Measurements from ENCODE around the gene ARHGEF12.

Gene ARHGEF12

GRCh38 chr11:120381401-120381800 lies 45.2 kb downstream of the ARHGEF12 start:
- H3K36me3 ChIP-seq (ENCODE audit: insufficient read depth, insufficient read length, low read length) = no peaks in the 10 kb centered on the region
- no peak overlapping the region for H3K4me3 ChIP-seq (ENCODE audit: insufficient read length, low read depth)
- TF ChIP-seq ZNF274 (IDR thresholded peaks at IDR 0.05; ENCODE audit: low read depth, low read length) (no peak), YY1 (IDR thresholded peaks at IDR 0.05; ENCODE audit: insufficient read depth, insufficient read length) (no peak), SUZ12 (IDR thresholded peaks at IDR 0.05; ENCODE audit: extremely low read depth, insufficient read depth, insufficient read length) (no peak)
- no peak for DNase-seq (ENCODE audit: low read depth, low spot score)
- H3K9ac ChIP-seq (ENCODE audit: insufficient read length, low read depth) = no peak overlapping the region
- no peaks in the 10 kb centered on the region for H3K27me3 ChIP-seq (ENCODE audit: insufficient read depth, insufficient read length)
- H3K9me3 ChIP-seq (ENCODE audit: insufficient read depth, low read length) = peaks cover 21% of the 10 kb centered on the region
- no peaks in the 10 kb centered on the region for H3K4me1 ChIP-seq (ENCODE audit: insufficient read depth, insufficient read length)

GRCh38 chr11:120383518-120384155 lies 47.4 kb downstream of the ARHGEF12 start:
- Histone ChIP-seq H3K9ac (ENCODE audit: insufficient read length, low read depth) (no peak overlapping the region), H3K36me3 (ENCODE audit: insufficient read depth, insufficient read length, low read length) (no peaks in the 10 kb centered on the region), H3K27me3 (ENCODE audit: insufficient read depth, insufficient read length) (no peaks in the 10 kb centered on the region), H3K4me3 (ENCODE audit: insufficient read length, low read depth) (no peak overlapping the region), H3K9me3 (ENCODE audit: insufficient read depth, low read length) (peaks cover 5% of the 10 kb centered on the region), H3K4me1 (ENCODE audit: insufficient read depth, insufficient read length) (no peaks in the 10 kb centered on the region)
- TF ChIP-seq SUZ12 (IDR thresholded peaks at IDR 0.05; ENCODE audit: extremely low read depth, insufficient read depth, insufficient read length) (no peak), YY1 (IDR thresholded peaks at IDR 0.05; ENCODE audit: insufficient read depth, insufficient read length) (no peak), ZNF274 (IDR thresholded peaks at IDR 0.05; ENCODE audit: low read depth, low read length) (no peak)
- no peak for DNase-seq (ENCODE audit: low read depth, low spot score)

- no peaks in the 10 kb centered on the region for H3K36me3 ChIP-seq (ENCODE audit: insufficient read depth, insufficient read length, low read length)
- no peaks in the 10 kb centered on the region for H3K4me1 ChIP-seq (ENCODE audit: insufficient read depth, insufficient read length)
- TF ChIP-seq ZNF274 (IDR thresholded peaks at IDR 0.05; ENCODE audit: low read depth, low read length) = no peak
- no peak for TF ChIP-seq SUZ12 (IDR thresholded peaks at IDR 0.05; ENCODE audit: extremely low read depth, insufficient read depth, insufficient read length)
- no peak for TF ChIP-seq YY1 (IDR thresholded peaks at IDR 0.05; ENCODE audit: insufficient read depth, insufficient read length)
- no peaks in the 10 kb centered on the region for H3K27me3 ChIP-seq (ENCODE audit: insufficient read depth, insufficient read length)
- no peaks in the 10 kb centered on the region for H3K9me3 ChIP-seq (ENCODE audit: insufficient read depth, low read length)
- DNase-seq (ENCODE audit: low read depth, low spot score) = no peak
- H3K9ac ChIP-seq (ENCODE audit: insufficient read length, low read depth) = no peak overlapping the region
- H3K4me3 ChIP-seq (ENCODE audit: insufficient read length, low read depth) = no peak overlapping the region
Measured at GRCh38 chr11:120384476-120384875, 48.3 kb downstream of the ARHGEF12 start.

- no peaks in the 10 kb centered on the region for H3K36me3 ChIP-seq (ENCODE audit: insufficient read depth, insufficient read length, low read length)
- H3K4me1 ChIP-seq (ENCODE audit: insufficient read depth, insufficient read length) = no peaks in the 10 kb centered on the region
- no peak for DNase-seq (ENCODE audit: low read depth, low spot score)
- no peak overlapping the region for H3K9ac ChIP-seq (ENCODE audit: insufficient read length, low read depth)
- no peak overlapping the region for H3K4me3 ChIP-seq (ENCODE audit: insufficient read length, low read depth)
- H3K9me3 ChIP-seq (ENCODE audit: insufficient read depth, low read length) = no peaks in the 10 kb centered on the region
- no peaks in the 10 kb centered on the region for H3K27me3 ChIP-seq (ENCODE audit: insufficient read depth, insufficient read length)
- no peak for TF ChIP-seq YY1 (IDR thresholded peaks at IDR 0.05; ENCODE audit: insufficient read depth, insufficient read length)
- TF ChIP-seq ZNF274 (IDR thresholded peaks at IDR 0.05; ENCODE audit: low read depth, low read length) = no peak
- no peak for TF ChIP-seq SUZ12 (IDR thresholded peaks at IDR 0.05; ENCODE audit: extremely low read depth, insufficient read depth, insufficient read length)
Measured at GRCh38 chr11:120385110-120385509, 48.9 kb downstream of the ARHGEF12 start.

- Histone ChIP-seq H3K9ac (ENCODE audit: insufficient read length, low read depth) (no peak overlapping the region), H3K9me3 (ENCODE audit: insufficient read depth, low read length) (no peaks in the 10 kb centered on the region), H3K4me1 (ENCODE audit: insufficient read depth, insufficient read length) (no peaks in the 10 kb centered on the region), H3K27me3 (ENCODE audit: insufficient read depth, insufficient read length) (no peaks in the 10 kb centered on the region), H3K4me3 (ENCODE audit: insufficient read length, low read depth) (no peak overlapping the region), H3K36me3 (ENCODE audit: insufficient read depth, insufficient read length, low read length) (no peaks in the 10 kb centered on the region)
- TF ChIP-seq ZNF274 (IDR thresholded peaks at IDR 0.05; ENCODE audit: low read depth, low read length) = no peak
- no peak for TF ChIP-seq SUZ12 (IDR thresholded peaks at IDR 0.05; ENCODE audit: extremely low read depth, insufficient read depth, insufficient read length)
- TF ChIP-seq YY1 (IDR thresholded peaks at IDR 0.05; ENCODE audit: insufficient read depth, insufficient read length) = no peak
- no peak for DNase-seq (ENCODE audit: low read depth, low spot score)
Measured at GRCh38 chr11:120385655-120386054, 49.4 kb downstream of the ARHGEF12 start.

GRCh38 chr11:120386318-120386717 lies 50.1 kb downstream of the ARHGEF12 start:
- no peaks in the 10 kb centered on the region for H3K4me1 ChIP-seq (ENCODE audit: insufficient read depth, insufficient read length)
- no peaks in the 10 kb centered on the region for H3K27me3 ChIP-seq (ENCODE audit: insufficient read depth, insufficient read length)
- TF ChIP-seq ZNF274 (IDR thresholded peaks at IDR 0.05; ENCODE audit: low read depth, low read length) = no peak
- TF ChIP-seq SUZ12 (IDR thresholded peaks at IDR 0.05; ENCODE audit: extremely low read depth, insufficient read depth, insufficient read length) = no peak
- TF ChIP-seq YY1 (IDR thresholded peaks at IDR 0.05; ENCODE audit: insufficient read depth, insufficient read length) = no peak
- no peak overlapping the region for H3K4me3 ChIP-seq (ENCODE audit: insufficient read length, low read depth)
- H3K36me3 ChIP-seq (ENCODE audit: insufficient read depth, insufficient read length, low read length) = no peaks in the 10 kb centered on the region
- no peaks in the 10 kb centered on the region for H3K9me3 ChIP-seq (ENCODE audit: insufficient read depth, low read length)
- H3K9ac ChIP-seq (ENCODE audit: insufficient read length, low read depth) = no peak overlapping the region
- DNase-seq (ENCODE audit: low read depth, low spot score) = no peak

- Histone ChIP-seq H3K9me3 (ENCODE audit: insufficient read depth, low read length) (no peaks in the 10 kb centered on the region), H3K9ac (ENCODE audit: insufficient read length, low read depth) (no peak overlapping the region), H3K36me3 (ENCODE audit: insufficient read depth, insufficient read length, low read length) (no peaks in the 10 kb centered on the region), H3K27me3 (ENCODE audit: insufficient read depth, insufficient read length) (no peaks in the 10 kb centered on the region), H3K4me1 (ENCODE audit: insufficient read depth, insufficient read length) (no peaks in the 10 kb centered on the region), H3K4me3 (ENCODE audit: insufficient read length, low read depth) (no peak overlapping the region)
- TF ChIP-seq YY1 (IDR thresholded peaks at IDR 0.05; ENCODE audit: insufficient read depth, insufficient read length) (no peak), SUZ12 (IDR thresholded peaks at IDR 0.05; ENCODE audit: extremely low read depth, insufficient read depth, insufficient read length) (no peak), ZNF274 (IDR thresholded peaks at IDR 0.05; ENCODE audit: low read depth, low read length) (no peak)
- no peak for DNase-seq (ENCODE audit: low read depth, low spot score)
Measured at GRCh38 chr11:120386774-120387371, 50.7 kb downstream of the ARHGEF12 start.

All from NT2/D1 (cell line).